GM18508 (cell line): ENCODE results near the gene KIF2A.
"Not testable (repeated sequence)": the region's sequence is repeated elsewhere in the genome, so short reads cannot be mapped to it uniquely, and the experiment has no call there.

Source experiments
- ATAC-seq: cut with Tn5 transposase; IDR thresholded peaks from one replicate; pipeline ENCODE4 v1.9.1; 2021; ENCODE audit warnings: moderate number of reproducible peaks; ENCODE audit not compliant: insufficient read depth, unreplicated experiment

KIF2A gene

GRCh38 chr5:62288118-62288517 lies 17.9 kb upstream of the KIF2A start:
- no peak for ATAC-seq

GRCh38 chr5:62289813-62290212 lies 16.2 kb upstream of the KIF2A start:
- ATAC-seq = no peak

GRCh38 chr5:62291829-62292228 lies 14.2 kb upstream of the KIF2A start:
- ATAC-seq = not testable (repeated sequence)

GRCh38 chr5:62296998-62297397 lies 9.0 kb upstream of the KIF2A start:
- ATAC-seq = no peak

- no peak for ATAC-seq
These were observed 7.9 kb upstream of the KIF2A start for GRCh38 chr5:62298118-62298517.

- ATAC-seq = no peak
These were observed 6.9 kb upstream of the KIF2A start for GRCh38 chr5:62299101-62299500.

- ATAC-seq = no peak
These were observed 6.4 kb upstream of the KIF2A start for GRCh38 chr5:62299600-62299999.

- no peak for ATAC-seq
These were observed 670 bp upstream of the KIF2A start for GRCh38 chr5:62305358-62305714.

- ATAC-seq = no peak
These were observed 403 bp downstream of the KIF2A start for GRCh38 chr5:62306323-62306895.

- no peak for ATAC-seq
These were observed 1.1 kb downstream of the KIF2A start for GRCh38 chr5:62306896-62307689.

GRCh38 chr5:62308439-62308838 lies 2.4 kb downstream of the KIF2A start:
- ATAC-seq = no peak

- no peak for ATAC-seq
These were observed 3.1 kb downstream of the KIF2A start for GRCh38 chr5:62309107-62309506.

- no peak for ATAC-seq
These were observed 4.6 kb downstream of the KIF2A start for GRCh38 chr5:62310426-62311143.

GRCh38 chr5:62312036-62312435 lies 6.0 kb downstream of the KIF2A start:
- ATAC-seq = no peak

- no peak for ATAC-seq
These were observed 6.7 kb downstream of the KIF2A start for GRCh38 chr5:62312674-62313073.

GRCh38 chr5:62314213-62314830 lies 8.3 kb downstream of the KIF2A start:
- no peak for ATAC-seq

- no peak for ATAC-seq
These were observed 9.6 kb downstream of the KIF2A start for GRCh38 chr5:62315376-62316175.

- ATAC-seq = no peak
These were observed 10.1 kb downstream of the KIF2A start for GRCh38 chr5:62316176-62316502.

- ATAC-seq = no peak
These were observed 11.8 kb downstream of the KIF2A start for GRCh38 chr5:62317810-62318209.

GRCh38 chr5:62322484-62322883 lies 16.5 kb downstream of the KIF2A start:
- ATAC-seq = no peak
